ENCODE results near the gene RACGAP1.

Gene RACGAP1

GRCh38 chr12:49953151-49953550, 72.1 kb downstream of the RACGAP1 start:
- no peak for DNase-seq

DNA sequence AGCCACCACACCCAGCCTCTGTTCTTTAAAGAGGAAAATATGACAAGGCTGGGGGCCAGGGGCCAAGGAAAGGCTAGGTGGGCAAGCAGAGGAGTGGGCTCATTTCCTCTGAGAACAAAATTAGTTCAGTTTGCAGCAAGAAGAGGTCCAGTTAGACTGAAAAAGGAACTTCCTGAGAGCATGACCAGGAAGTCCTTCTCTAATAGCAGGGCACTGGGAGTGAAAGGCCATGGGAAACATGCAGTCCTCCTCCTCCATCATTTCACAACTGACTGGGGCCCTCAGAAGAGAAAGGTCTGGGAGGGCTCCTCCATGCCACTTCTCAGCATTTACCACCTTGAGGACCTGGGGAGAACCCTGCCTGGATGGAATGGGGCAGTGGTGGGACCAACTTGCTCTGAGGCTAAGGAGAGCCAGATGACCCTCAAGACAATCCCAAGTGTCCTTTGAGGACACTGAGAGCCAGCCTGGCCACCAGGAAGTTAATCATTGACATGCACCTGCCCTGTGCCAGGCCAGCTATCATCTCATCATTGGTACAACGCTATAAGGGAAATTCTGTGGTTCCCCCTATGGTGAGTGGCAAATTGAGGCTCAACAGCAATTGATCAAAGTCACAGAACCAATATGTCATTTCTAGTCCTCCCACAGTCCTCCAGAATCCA, 72.8 kb downstream of the RACGAP1 start:
- DNase-seq, result no peak

- no peak for DNase-seq
These were observed 73.7 kb downstream of the RACGAP1 start for GRCh38 chr12:49951411-49952240.

DNA sequence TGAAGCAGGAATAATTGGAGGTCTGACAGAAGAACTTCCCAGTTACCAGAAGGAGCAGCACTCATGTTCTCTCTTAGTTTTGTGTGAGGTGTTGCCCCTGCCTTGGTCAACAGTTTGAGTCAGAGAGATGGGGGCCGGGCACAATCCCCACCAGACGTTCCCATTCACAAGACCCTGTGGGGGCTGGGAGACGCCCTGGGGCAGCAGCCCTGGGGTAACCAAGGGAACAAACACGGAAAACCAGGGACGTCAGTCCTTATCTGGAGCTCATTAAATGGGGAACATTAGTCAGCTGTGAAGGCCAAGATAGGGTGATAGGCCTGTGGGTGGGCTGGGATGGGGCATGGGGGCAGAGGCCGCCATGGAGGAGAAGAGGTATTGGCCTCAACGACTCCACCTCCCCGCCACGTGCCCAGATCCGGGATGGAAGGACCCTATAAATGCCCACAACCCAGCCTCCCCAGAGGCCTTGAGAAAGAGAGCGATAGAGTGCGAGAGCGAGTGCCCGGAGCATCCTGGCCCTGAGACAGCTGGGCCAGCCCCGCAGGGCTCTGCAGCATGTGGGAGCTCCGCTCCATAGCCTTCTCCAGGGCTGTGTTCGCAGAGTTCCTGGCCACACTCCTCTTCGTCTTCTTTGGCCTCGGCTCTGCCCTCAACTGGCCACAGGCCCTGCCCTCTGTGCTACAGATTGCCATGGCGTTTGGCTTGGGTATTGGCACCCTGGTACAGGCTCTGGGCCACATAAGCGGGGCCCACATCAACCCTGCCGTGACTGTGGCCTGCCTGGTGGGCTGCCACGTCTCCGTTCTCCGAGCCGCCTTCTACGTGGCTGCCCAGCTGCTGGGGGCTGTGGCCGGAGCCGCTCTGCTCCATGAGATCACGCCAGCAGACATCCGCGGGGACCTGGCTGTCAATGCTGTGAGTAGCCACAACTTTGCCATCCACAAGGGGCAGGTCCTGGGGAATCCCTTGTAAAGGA, 74.7 kb downstream of the RACGAP1 start, which contains the start of gene AQP2:
TSS of gene AQP2 (plus strand) at position 465 of the 979 bp plus-strand sequence. CDS start at position 559, 94 bp downstream.
- no peak for DNase-seq

DNA sequence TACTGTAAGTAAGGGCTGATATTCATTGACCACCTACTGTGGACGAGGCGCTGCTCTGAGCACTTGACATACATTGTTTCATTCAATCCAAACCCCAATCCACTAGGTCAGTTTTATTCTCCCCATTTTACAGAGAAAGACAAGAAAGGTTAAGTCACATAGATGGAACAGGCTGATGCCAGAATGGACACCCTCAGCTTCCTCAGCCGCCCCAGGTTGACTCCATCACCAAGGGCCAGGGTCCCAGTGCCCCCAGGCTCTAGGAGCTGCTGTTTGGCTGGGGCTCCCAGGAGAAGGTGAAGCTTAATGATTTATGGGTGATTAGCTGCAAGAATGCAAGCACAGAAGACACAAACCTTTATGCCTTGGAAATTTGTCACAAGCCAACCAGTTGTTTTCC, 75.4 kb downstream of the RACGAP1 start:
- DNase-seq, result no peak

GRCh38 chr12:49948866-49949845, 76.1 kb downstream of the RACGAP1 start:
- no peak for DNase-seq

DNA sequence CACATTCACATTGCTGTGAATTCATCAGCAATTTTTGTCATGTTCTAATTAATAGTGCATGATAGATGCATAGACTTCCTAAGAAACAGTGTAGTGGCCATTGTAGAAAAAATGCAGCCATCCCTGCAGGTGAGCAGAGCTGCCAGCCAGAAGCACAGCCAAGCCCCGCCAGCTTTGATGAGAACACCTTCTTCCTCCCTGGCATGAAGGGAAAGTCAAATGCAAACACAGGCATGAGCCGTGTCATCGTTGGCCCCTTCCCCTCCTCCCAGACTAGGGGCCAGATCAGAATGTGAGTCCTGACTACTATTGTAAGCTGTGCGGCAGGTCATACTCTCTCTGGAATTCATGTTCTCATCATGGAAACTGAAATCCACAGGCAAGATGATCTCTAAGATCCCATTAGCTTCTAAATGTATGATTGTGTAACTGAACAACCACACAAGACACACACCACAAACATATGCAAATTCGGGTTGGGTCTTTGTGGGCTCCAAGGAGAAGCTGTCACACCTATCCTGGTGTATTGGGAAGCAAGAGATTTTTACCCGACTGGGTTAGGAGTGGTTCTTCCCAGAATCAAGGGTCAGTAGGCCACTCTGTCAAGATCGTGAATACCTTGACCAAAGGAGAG, 77.6 kb downstream of the RACGAP1 start:
- DNase-seq, result no peak

DNA sequence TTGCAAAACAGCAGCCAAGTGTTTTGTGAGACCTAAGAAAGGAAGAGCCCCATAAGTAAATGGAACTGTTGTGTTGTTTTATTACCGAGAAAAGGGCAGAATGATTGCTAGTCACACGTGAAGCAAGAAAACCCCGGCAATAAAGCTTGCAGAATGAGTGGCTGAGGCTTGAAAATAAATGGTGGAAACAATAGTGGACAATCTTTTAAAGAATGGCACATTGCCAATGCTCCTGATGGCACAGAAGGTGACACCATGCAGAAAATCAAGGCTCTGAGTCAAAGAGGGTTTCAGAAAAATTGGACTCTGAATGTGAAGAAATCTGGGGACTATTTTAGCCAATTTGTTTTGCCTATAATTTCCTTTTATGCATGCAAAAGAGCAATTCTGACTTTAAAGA, 78.8 kb downstream of the RACGAP1 start:
- no peak for DNase-seq

GRCh38 chr12:49946086-49946485, 79.2 kb downstream of the RACGAP1 start:
- DNase-seq, result no peak

GRCh38 chr12:49945394-49946080, 79.8 kb downstream of the RACGAP1 start:
- peak; percentile 85 for DNase-seq

DNA sequence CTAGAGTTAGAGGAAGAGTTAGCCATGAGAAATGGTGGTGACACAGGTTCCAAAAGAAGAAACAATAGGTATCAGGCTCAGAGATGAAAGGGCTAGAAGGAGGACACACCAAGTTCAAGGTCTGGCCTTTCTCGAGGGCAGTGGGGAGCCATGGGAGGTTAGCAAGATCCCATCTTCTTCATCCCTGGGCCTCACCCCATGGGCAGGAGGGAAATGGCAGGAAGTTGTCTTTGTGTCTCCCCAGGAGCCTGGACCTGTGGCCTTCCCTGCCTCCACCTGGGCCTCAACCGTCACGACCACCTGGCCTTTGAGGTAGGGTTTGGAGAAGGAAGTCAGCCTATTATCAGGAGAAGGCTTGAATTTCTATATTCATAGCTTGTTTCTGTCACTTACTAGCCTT, 80.6 kb downstream of the RACGAP1 start:
- no peak for DNase-seq

DNA sequence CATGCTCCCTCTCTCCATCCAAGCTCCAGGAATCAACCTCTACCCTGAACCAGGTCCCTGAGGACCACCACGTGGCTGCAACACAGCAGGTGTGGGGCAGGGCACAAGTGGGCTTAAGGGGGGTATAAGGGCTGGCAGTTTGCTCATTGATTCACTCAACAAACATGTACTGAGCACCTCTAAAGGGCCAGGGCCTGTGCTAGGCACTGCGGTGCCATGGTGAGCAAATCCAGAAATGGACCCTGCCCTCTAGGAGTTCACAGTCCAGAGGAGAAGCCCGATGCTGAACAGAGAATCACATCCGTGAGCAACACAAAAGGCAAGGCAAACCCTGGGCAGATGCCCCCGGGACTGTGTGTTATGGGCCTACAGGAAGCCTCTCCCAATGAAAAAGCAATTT, 81.2 kb downstream of the RACGAP1 start:
- DNase-seq, result no peak

GRCh38 chr12:49943625-49943960, 81.7 kb downstream of the RACGAP1 start:
- no peak for DNase-seq

DNA sequence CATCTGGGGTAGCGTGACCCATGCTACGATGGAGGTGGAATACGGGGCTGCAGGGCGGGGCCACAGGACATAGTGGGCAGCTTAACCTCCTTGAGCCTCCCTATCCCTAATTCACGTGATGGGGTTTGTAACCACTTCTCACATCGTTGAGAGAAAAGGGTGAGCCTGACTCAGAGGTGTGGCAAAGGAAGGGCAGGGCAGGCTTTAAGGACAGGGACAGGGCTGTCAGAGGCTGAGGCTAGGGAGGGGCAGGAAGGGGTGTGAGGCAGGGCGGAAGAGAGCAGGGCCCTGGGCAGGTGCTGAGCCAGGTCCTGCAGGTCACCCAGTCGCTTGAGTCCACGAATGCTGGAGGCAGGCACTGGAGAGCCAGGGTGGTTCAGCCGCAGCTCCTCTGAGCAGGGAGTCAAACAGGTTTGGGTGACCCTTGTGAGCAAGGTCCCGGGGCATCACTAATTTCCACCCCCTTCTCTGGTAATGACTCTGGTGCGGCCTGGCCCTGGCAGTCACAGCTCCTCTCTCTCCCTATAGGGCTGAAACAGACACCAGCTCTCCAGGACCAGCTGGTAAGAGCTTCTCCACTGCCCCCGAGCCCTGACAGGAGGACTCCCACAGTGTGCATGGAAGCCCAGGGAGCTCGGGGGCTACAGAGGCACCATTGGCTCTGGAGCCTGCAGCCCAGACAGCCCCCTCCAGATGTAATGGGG, 82.2 kb downstream of the RACGAP1 start:
- no peak for DNase-seq

DNA sequence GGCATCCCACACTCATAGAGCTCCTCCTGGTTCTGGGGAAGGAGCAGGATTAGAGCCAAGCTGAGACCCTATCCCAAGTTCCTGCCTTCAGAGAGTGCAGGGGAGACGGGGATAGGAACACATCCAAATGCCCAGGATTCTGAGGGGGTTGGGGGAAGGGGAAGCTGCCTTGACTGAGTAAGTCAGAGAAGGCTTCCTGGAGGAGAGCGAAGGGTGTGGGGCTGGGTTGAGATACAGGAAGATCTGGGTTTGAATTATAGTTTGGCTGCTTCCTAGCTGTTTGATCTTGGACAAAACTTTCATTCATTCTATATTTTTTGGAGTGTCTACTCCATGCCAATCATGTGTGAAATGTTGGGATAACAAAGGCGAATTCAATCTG, 82.8 kb downstream of the RACGAP1 start:
- no peak for DNase-seq

DNA sequence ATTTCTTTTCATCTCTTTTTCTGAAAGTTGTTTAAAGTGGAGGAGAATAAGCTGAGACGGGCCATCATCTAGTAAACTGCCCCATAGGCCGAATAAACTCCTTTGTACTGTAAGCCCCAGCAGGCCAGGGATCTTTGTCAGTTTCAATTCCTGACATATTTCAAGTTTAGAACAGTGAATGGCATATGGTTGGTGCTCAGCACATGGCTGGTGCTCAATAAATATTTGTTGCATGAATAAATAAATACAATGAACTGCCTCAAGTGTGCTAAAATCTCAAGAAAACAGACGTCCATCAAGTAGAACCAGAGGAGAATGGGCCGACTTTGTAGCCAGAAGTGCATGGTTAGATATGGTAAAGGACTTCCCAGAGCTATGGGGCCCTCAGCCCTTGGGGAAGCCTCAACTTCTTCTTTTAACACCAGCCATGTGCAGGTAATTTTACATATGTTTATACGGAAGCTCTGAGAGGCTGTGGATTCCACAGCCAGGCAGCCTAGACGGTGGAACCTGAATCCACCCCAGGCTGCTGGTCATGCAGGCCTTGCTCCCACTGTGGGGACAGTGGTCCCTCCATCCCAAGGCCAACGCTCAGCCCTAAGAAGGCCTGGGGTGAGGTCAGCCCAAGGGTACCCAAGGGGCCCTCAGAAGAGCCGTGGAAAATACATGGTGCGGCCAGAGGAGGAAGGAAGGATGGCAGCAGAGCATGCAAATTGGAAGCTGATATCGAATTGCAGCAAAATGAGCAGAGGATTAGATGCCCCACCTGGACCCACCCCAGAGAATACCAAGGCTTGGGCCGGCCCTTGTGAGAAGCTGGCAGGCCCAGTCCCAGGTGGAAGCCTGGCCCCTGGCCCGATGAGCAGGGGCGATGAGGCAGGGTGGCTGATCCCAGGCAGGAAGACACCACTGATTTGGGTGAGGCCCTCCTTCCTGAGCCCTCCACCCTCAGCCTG, 83.5 kb downstream of the RACGAP1 start:
- DNase-seq, result no peak

GRCh38 chr12:49939707-49940106, 85.6 kb downstream of the RACGAP1 start:
- DNase-seq, result no peak

DNA sequence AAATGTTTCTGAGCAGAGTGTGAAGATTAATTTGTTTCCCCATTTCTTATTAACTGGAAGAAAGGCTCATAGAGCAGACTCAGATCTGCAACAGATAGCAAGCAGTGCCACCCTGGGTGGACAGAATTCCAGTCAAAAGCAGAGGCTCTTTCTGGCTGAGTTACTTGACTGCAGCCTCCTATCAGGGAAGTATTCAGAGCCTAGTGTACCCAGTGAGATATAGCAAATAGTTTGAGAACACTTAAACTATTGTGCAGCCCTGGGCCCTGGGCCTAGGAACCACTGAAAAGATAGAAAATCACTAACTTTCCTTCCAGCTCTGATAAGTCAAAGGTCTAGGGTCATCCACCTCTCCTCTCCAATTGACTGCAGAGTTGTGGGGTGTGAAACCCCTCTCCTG, 86.0 kb downstream of the RACGAP1 start:
- no peak for DNase-seq
